Spleen (tissue), 7 donors: ENCODE data around the gene ARHGEF25.

Experiments used
- CTCF ChIP-seq, 11 experiments: fragments of 200-600 bp in 7 of 11; fragments of 450-650 bp in 4 of 11; sonication (generic) in 4 of 11; IDR thresholded peaks in 8 of 11; conservative IDR thresholded peaks in 3 of 11; 1 replicate in 7 of 11; 2 replicates in 4 of 11; pipeline versions ENCODE4 v1.4.0 to v1.8.0; 2016 to 2021; ENCODE audit warnings: antibody characterized with exemption in 11 of 11, inconsistent platforms in 4 of 11, mild to moderate bottlenecking in 1 of 11
- POLR2A ChIP-seq, 3 donors: fragments of 450-650 bp; IDR thresholded peaks; one replicate each; pipeline ENCODE4 v1.5.1; 2017; ENCODE audit warnings: antibody characterized with exemption in 3 of 3, mild to moderate bottlenecking in 1 of 3
- donor health status: DM: no; HTN: no; CAD: no; lungs with moderate emphysema.
- donor health status: DM: no; HTN: no; CAD: no.
- donor health status: DM: no; HTN: no; CAD: no.

GRCh38 chr12:57581802-57582201 lies 29.4 kb upstream of the ARHGEF25 start:
- TF ChIP-seq CTCF (IDR thresholded peaks at IDR 0.05 in 8 of 11, conservative IDR thresholded peaks at IDR 0.05 in 3 of 11) (no peak), POLR2A (IDR thresholded peaks at IDR 0.05) (no peak)
